Astrocyte of the cerebellum (primary cell): ENCODE results near the gene ARHGEF19.
"Not testable (repeated sequence)": the region's sequence is repeated elsewhere in the genome, so short reads cannot be mapped to it uniquely, and the experiment has no call there.

Source experiments
- DNase-seq: peaks from one replicate; pipeline ENCODE4 v3.0.0-alpha.2; 2011; ENCODE audit warnings: low read depth
- H3K4me3 ChIP-seq: 2 replicates; pipeline ENCODE4 v1.5.1; 2011; ENCODE audit warnings: mild to moderate bottlenecking, low read depth, low read length, moderate library complexity
- in situ Hi-C: cut with HindIII; loops from 2 replicates; pipeline ENCODE4 v1.10.0; 2017; ENCODE audit warnings: low sequenced_read_pairs
- TF ChIP-seq, protein P1 (sequence below): IDR thresholded peaks from 2 replicates; pipeline ENCODE4 v1.5.1; 2012; ENCODE audit warnings: low read length, low read depth, moderate library complexity, mild to moderate bottlenecking; ENCODE audit errors: missing control alignments

Gene ARHGEF19

GRCh38 chr1:16164213-16165072, 48.0 kb downstream of the ARHGEF19 start:
- in situ Hi-C loops: no loop called here
- DNase-seq: peak; percentile 75
- TF ChIP-seq, protein P1, sequence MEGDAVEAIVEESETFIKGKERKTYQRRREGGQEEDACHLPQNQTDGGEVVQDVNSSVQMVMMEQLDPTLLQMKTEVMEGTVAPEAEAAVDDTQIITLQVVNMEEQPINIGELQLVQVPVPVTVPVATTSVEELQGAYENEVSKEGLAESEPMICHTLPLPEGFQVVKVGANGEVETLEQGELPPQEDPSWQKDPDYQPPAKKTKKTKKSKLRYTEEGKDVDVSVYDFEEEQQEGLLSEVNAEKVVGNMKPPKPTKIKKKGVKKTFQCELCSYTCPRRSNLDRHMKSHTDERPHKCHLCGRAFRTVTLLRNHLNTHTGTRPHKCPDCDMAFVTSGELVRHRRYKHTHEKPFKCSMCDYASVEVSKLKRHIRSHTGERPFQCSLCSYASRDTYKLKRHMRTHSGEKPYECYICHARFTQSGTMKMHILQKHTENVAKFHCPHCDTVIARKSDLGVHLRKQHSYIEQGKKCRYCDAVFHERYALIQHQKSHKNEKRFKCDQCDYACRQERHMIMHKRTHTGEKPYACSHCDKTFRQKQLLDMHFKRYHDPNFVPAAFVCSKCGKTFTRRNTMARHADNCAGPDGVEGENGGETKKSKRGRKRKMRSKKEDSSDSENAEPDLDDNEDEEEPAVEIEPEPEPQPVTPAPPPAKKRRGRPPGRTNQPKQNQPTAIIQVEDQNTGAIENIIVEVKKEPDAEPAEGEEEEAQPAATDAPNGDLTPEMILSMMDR: no peak
- no peak overlapping the region for H3K4me3 ChIP-seq

DNA sequence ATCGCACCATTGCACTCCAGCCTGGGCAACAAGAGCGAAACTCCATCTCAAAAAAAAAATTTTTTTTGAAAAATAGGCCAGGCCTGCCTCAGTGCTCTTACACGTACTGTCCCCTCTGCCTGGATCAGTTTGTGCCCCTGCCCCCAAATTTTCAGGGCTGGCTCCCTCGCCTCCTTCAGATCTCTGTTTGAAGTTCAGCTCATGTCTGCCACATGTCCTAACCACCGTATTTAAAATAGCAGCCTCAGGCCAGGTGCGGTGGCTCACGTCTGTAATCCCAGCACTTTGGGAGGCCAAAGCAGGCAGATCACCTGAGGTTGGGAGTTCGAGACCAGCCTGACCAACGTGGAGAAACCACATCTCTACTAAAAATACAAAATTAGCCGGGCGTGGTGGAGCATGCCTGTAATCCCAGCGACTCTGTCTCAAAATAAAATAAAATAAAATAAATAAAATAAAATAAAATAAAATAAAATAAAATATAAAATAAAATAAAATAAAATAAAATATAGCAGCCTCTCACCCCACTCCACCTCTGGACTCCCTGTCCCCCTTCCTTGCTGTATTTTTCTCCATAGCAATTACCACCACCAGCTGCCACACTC, 48.7 kb downstream of the ARHGEF19 start:
- DNase-seq, H3K4me3 ChIP-seq, in situ Hi-C loops: not testable (repeated sequence)

DNA sequence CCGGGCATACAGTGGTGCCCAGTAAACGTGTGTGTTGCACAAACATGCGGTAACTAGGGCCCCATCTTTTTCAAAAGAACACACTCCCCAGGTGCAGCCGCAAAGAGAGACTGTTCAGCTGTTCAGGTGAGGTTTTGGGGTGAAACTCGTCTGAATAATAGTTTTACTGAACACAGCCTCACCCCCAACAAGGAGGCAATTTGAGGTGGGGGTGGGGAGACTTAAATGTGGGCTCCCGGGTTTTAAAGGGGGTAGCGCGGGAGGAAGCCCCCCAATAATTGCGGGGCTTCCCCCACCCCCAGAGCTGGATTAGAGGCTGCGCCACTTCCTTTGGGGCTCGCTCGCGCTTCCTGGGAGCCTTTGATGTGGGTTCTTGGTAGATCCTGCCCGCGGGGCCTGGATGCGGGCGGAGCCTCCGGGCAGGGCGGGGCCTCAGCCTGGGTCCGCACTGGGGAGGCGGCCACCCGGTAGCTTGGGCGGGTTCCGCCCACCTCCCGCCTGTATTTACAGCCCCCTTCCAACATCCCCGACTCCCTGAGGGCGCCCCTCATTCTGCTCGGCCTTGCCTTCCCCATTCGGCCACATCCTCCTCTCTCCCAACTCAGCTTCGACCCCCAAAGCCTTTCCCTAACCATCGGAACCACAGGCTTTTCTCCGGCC, 50.2 kb downstream of the ARHGEF19 start:
- TF ChIP-seq, protein P1: no peak
- DNase-seq: no peak
- in situ Hi-C loops: no loop called here
- no peak overlapping the region for H3K4me3 ChIP-seq

DNA sequence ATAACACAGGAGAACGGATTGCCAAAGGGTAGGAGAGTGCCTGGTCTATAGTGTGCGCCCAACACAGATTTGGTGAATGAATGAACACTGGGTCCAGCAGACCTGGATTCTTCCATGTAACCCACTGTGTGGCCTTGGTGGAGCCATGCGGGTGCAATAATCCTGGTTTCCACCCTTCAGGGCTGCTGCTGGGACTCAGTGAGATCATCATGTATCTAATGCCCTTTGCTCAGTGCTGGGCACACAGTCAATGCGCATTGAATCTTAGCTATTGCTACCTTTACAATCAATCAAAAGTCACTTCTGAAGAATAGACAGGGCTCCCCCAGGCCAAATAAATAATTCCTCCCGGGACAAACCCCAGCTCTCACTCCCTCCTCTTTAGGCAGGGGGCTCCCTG, 50.7 kb downstream of the ARHGEF19 start:
- in situ Hi-C loops: no loop called here
- H3K4me3 ChIP-seq: no peak overlapping the region
- TF ChIP-seq, protein P1: no peak
- no peak for DNase-seq

GRCh38 chr1:16158993-16159831, 53.2 kb downstream of the ARHGEF19 start:
- TF ChIP-seq, protein P1: no peak
- no peak overlapping the region for H3K4me3 ChIP-seq
- in situ Hi-C loops: no loop called here
- no peak for DNase-seq

DNA sequence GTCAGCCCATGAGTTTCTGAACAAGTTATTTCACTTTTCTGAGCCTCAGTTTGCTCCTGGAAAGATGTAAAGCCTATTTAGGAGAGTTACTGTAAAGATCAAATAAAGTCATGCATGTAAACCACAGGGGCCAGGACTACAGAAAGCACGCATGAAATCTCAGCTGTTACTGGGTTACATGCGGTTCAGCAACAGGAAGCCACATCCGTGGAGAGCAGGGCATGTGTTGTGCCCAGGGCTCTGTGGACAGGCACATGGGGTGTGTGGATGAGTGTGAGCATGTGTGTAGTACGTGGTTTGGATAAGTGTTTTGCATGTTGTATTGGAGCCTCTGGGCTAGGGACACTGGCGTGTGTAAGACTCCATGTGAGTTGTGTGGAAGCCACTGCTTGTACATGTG, 54.4 kb downstream of the ARHGEF19 start:
- in situ Hi-C loops: no loop called here
- DNase-seq: no peak
- TF ChIP-seq, protein P1: no peak
- no peak overlapping the region for H3K4me3 ChIP-seq
